Nucleus accumbens (tissue), 56 donors: ENCODE measurements around the gene S100A13.
"Not testable (repeated sequence)": the region's sequence is repeated elsewhere in the genome, so short reads cannot be mapped to it uniquely, and the experiment has no call there.

Source experiments
- DNase-seq, 56 donors: peaks; one replicate each; lab custom pipeline; 2025; lab: John Stamatoyannopoulos, UW

The S100A13 gene

GRCh38 chr1:153626904-153627714, at the start of gene S100A13:
Gene S100A13, minus strand, starts transcription at chr1:153627505. Its CDS starts 1,033 bp downstream, at chr1:153626472.
- peak in 39 of 56 donors; percentile 24 to 77 (median 53) for DNase-seq

GRCh38 chr1:153673511-153673910, 46.2 kb upstream of the S100A13 start:
- DNase-seq: no peak

- peak in 10 of 56 donors; percentile 14 to 36 (median 28) for DNase-seq
Measured at GRCh38 chr1:153671628-153672353, 44.5 kb upstream of the S100A13 start.

DNA sequence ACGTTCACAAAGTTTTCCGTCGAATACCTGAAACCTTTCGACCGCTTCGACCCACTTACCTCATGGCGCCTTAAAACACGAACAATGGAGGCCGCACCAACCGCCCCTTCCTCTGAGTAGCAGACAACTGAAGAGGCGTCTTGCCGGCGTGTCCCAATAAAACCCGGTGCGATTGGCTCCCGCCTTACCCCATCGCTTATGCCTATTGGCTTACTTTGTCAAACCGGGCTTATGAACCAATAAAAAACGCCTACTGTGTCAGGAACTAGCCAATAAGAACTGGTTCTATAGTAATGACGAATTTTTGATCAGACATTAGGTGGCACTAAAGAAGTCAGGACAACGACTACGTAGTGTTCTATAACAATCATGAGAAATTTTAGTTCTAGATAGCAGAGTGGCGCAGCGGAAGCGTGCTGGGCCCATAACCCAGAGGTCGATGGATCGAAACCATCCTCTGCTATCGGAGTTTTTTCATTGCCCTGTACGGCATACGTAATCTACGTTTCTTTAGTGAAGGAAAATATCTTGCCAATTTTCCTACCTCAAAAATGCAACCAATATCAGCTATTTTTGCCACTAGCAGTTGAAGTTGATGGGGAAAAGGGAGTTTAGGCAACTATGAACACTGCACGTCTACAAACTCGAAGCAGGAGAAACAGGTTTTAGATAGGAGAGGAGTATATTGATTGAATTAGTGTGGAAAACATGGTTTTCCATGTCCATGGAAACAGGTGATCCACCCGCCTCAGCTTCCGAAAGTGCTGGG, 43.7 kb upstream of the S100A13 start, which contains the start of gene ILF2:
TSS of gene ILF2 (minus strand) at position 135 of the 769 bp plus-strand sequence. CDS start at position 64, 71 bp downstream.
- peak; percentile 69 to 99 (median 90) for DNase-seq

DNA sequence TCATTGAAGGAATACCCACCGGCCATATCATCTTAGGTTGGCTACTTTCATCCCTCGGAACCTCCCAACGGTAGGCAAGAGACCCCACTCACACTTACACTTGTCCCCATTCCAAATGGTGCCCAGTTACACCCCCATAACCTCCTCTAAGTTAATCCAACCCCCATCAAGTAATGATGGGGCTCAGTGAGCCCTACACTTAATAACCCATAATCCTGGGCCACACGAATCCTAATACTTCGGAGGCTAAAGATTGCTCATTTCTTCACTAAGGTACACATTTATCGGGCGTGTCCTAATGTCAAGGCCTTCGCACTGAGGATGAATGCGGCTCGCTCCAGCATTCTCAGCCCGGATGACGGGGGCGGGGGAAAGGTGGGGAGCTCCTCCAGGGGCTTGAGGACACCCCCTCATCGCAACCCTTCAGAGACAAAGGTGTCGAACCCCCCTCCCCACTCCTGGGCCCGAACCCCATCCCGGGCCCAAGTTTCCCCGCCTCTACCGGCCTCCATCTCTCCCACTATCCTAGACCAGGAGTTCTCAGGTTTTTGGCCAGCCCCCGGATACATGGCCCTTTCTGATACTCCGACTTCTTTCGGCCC, 43.1 kb upstream of the S100A13 start:
- DNase-seq: no peak

DNA sequence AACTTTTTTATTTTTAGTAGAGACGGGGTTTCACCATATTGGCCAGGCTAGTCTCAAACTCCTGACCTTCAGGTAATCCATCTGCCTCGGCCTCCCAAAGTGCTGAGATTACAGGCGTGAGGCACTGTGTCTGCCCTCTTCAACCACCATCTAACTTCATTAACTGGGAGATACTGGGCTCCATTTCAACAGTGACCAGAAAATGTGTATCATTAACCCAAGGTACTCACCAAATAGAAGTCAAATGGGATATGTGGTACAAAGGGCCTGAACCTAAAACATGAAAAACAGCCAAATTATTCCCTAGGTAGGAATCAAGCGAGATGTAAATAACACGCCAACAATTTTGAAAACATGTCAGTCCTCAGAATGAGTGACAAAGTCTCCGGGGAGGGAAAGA, 42.3 kb upstream of the S100A13 start:
- no peak for DNase-seq

DNA sequence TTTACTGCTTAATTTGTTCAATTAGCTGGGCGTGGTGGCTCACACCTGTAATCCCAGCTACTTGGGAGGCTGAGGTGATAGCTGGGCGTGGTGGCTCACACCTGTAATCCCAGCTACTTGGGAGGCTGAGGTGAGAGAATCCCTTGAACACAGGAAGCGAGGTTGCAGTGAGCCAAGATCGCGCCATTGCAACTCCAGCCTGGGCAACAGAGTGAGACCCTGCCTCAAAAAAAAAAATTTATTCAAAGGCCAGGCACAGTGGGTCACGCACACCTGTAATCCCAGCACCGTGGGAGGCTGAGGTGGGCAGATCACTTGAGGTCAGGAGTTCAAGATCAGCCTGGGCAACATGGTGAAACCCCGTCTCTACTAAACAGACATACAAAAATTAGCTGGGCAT, 41.4 kb upstream of the S100A13 start:
- not testable (repeated sequence) for DNase-seq

GRCh38 chr1:153667439-153667838, 40.1 kb upstream of the S100A13 start:
- no peak for DNase-seq

GRCh38 chr1:153663211-153663610, 35.9 kb upstream of the S100A13 start:
- DNase-seq: no peak

GRCh38 chr1:153662269-153662668, 35.0 kb upstream of the S100A13 start:
- no peak for DNase-seq

DNA sequence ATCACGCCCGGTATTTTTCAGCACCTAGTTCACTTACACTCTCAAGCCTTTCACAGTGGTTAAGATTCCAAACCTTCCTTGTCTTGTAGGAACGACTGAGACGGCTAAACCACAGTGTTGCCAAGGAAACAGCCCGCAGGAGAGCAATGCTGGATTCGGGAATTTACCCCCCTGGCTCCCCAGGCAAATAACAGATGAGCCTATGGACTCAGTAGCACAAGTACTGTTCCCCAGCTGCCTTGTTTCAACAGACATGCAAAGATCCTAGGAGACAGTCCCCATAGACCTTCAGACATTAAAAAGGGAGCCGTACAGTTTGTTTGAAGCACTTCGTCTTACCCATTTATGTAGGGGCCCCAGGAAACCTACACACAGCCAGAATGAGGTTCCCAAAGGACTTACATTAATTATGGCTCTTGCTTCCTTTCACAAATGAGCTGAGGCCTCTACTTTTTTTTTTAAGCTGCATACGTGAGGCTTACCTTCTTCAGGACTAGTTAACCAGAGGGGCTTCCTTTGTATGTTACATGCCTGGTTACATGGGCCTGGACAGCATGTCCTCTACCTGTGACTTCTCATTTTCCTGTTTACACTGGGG, 33.9 kb upstream of the S100A13 start:
- DNase-seq: no peak

GRCh38 chr1:153659656-153660055, 32.4 kb upstream of the S100A13 start:
- DNase-seq: no peak

DNA sequence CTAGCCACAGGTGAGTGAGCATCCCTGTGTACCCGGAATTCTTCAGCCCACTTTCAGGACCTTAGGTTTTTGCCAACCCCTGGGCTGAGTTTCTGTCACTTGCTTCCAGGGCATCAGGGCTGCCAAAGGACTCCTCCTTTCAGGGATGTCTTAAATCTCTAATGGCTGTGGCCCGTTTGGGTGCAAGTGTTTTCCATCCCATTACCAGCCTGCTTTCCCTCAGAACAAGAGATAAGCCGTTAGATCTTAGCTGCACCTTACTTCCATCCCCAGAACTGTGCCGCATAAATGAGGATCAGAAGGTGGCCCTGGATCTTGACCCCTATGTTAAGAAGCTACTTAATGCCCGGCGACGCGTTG, 31.9 kb upstream of the S100A13 start:
- DNase-seq: no peak

DNA sequence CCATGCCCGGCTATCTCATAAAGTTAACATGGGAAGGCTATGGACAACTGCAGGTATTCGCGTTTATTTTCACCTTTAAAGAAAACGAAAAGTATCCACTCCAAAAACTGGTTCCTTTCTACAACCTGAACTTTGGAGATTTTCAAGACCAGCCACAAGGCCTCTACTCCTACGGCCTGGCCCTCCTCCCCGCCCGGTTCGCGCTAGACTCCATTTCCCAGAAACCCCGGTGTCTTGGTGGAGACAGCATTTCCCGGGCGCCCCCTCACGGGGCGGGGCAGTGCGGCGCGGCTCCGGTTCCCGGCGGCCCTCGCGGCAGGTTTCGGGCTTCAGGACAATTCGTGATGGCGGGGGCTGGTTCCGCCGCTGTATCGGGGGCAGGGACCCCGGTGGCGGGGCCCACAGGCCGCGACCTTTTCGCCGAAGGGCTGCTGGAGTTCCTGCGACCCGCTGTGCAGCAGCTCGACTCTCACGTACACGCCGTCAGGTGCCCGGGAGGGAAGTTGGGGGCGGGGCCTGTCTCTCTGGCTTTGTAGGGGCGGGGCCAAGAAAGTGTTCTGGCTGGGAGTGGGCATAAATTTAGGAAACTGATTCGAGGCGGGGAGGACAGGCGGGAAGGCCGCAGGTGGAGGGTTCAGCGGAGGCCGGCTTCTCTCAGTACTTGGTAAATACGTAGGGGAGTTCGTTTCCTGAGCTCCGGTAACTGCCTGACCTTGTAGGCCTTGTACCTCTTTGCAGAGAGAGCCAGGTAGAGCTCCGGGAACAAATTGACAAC, 31.3 kb upstream of the S100A13 start, which contains the start of gene SNAPIN:
TSS of gene SNAPIN (plus strand) at position 304 of the 775 bp plus-strand sequence. CDS start at position 345, 41 bp downstream.
- DNase-seq: peak; percentile 46 to 95 (median 88)

GRCh38 chr1:153655333-153655732, 28.0 kb upstream of the S100A13 start:
- DNase-seq: no peak

GRCh38 chr1:153652805-153653500, 25.6 kb upstream of the S100A13 start:
- DNase-seq: no peak

DNA sequence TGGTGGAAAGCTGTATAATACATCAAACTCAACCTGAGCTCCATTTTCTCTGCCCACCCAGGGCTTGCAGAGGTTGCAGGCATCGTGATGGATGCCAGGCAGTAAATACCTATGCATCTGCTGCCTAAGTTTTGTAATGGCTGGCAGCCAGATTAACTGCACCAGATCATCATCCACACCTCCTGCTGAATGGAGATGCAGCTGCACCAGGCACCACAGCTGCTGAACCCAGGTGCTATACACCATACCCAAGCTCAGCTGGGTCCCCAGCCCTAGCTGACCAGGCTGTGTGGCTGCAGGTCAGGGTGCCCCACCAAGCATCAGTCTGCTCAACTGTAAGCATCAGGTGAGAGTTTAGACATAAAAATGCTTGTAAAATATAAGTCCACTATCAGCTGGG, 24.5 kb upstream of the S100A13 start:
- DNase-seq: no peak

DNA sequence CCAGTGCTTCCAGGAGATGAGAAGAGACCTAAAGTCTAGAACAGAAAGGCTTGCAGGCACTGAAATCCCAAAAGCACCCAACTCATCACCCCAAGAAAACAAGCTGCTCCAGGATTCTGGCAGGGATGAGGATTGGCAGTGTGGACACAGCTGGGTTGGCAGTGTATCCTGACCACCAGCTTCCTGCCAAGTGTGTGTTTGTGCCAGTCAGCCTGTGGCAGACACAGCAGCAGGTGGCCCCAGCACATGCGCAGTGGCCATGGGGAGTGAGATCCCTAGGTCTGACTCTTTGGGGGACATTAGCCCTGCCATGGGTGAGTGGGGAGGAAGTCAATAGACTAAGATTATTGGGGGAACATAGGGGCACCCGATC, 22.5 kb upstream of the S100A13 start:
- peak in 53 of 56 donors; percentile 19 to 85 (median 70) for DNase-seq
